GM23338 (cell line): ENCODE results near the gene PLEKHG2.

Source experiments
- CREB1 ChIP-seq: fragments of 250-450 bp; sonication (Bioruptor Pico); IDR thresholded peaks from 2 replicates; pipeline ENCODE4 v1.5.0; 2020; ENCODE audit warnings: low read depth, mild to moderate bottlenecking, moderate library complexity
- EZH2 ChIP-seq: fragments of 200-600 bp; sonication (generic); IDR thresholded peaks from one replicate; pipeline ENCODE4 v1.8.0; 2017; ENCODE audit warnings: antibody characterized with exemption, mild to moderate bottlenecking, low read depth; ENCODE audit not compliant: unreplicated experiment
- EZH2phosphoT487 ChIP-seq: fragments of 200-600 bp; sonication (generic); IDR thresholded peaks from one replicate; pipeline ENCODE4 v1.8.1; 2018; ENCODE audit warnings: antibody characterized with exemption; ENCODE audit not compliant: unreplicated experiment
- JUNB ChIP-seq: IDR thresholded peaks from one replicate; pipeline ENCODE4 v1.6.1; 2016; ENCODE audit warnings: antibody characterized with exemption; ENCODE audit not compliant: unreplicated experiment
- POLR2AphosphoS5 ChIP-seq: IDR thresholded peaks from 2 replicates; pipeline ENCODE4 v1.6.1; 2016; ENCODE audit warnings: antibody characterized with exemption, low read depth
- TF ChIP-seq, protein P1 (sequence below), 2 experiments: fragments of 200-600 bp in 1 of 2; sonication (generic) in 1 of 2; conservative IDR thresholded peaks; 2 replicates each; pipeline versions ENCODE4 v1.5.1 to v1.6.1; 2016 to 2017; ENCODE audit warnings: antibody characterized with exemption in 2 of 2, low read depth in 2 of 2, mild to moderate bottlenecking in 2 of 2, moderate library complexity in 1 of 2

DNA sequence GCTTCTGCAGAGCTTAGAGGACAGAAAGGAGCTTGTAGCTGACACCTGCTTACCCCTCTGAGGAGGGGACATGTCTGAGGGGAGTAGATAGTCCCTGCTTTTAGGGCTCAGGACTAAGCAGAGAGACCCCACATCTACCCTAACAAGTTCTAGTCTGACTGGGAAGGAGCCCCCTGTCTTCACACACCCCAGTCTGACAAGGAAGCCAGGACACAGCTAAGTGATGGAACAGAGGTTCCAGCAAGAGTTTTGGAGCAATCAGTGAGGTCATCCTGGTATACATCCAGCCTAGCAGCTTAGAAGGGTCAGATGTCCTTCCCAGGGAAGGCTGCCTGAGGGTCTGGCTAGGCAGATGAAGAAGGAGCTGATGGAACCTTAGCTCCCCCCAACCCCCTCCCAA, 36.5 kb upstream of the PLEKHG2 start:
- TF ChIP-seq, protein P1, sequence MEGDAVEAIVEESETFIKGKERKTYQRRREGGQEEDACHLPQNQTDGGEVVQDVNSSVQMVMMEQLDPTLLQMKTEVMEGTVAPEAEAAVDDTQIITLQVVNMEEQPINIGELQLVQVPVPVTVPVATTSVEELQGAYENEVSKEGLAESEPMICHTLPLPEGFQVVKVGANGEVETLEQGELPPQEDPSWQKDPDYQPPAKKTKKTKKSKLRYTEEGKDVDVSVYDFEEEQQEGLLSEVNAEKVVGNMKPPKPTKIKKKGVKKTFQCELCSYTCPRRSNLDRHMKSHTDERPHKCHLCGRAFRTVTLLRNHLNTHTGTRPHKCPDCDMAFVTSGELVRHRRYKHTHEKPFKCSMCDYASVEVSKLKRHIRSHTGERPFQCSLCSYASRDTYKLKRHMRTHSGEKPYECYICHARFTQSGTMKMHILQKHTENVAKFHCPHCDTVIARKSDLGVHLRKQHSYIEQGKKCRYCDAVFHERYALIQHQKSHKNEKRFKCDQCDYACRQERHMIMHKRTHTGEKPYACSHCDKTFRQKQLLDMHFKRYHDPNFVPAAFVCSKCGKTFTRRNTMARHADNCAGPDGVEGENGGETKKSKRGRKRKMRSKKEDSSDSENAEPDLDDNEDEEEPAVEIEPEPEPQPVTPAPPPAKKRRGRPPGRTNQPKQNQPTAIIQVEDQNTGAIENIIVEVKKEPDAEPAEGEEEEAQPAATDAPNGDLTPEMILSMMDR (conservative IDR thresholded peaks at IDR 0.05; ENCODE audit: low read depth in 2 of 2) = no peak
- TF ChIP-seq EZH2phosphoT487 (no peak), CREB1 (CRISPR knock-in tag) (no peak), POLR2AphosphoS5 (no peak), JUNB (no peak), EZH2 (no peak)
